Neural progenitor cell (in vitro differentiated cells): Measurements from ENCODE around the gene SERINC3. TPM values are rescaled to one million over a fixed set of nuclear protein-coding genes. Genes with fewer than 3 reads are reported as not detected.

ENCODE experiments used
- DNase-seq: peaks from one replicate; pipeline ENCODE4 v3.0.0-alpha.2; 2016; ENCODE audit warnings: low spot score
- H2AFZ ChIP-seq: fragments of 200-600 bp; sonication (generic); replicated peaks from 2 replicates; pipeline ENCODE4 v1.6.1; 2016; ENCODE audit warnings: antibody characterized with exemption
- H3F3A ChIP-seq: fragments of 200-600 bp; sonication (generic); 2 replicates; pipeline ENCODE4 v1.6.1; 2016; ENCODE audit warnings: antibody characterized with exemption, low read depth
- H3K27ac ChIP-seq: fragments of 200-600 bp; sonication (generic); 2 replicates; pipeline ENCODE4 v1.5.1; 2016; ENCODE audit warnings: mild to moderate bottlenecking
- H3K27me3 ChIP-seq: fragments of 200-600 bp; sonication (generic); 2 replicates; pipeline ENCODE4 v1.6.1; 2016; ENCODE audit warnings: mild to moderate bottlenecking, moderate library complexity
- H3K36me3 ChIP-seq: fragments of 200-600 bp; sonication (generic); 2 replicates; pipeline ENCODE4 v1.5.1; 2016
- H3K4me1 ChIP-seq: fragments of 200-600 bp; sonication (generic); 2 replicates; pipeline ENCODE4 v1.6.1; 2016; ENCODE audit warnings: mixed run types
- H3K4me2 ChIP-seq: fragments of 200-600 bp; sonication (generic); 2 replicates; pipeline ENCODE4 v1.6.1; 2016
- H3K4me3 ChIP-seq: fragments of 200-600 bp; sonication (generic); 2 replicates; pipeline ENCODE4 v1.5.1; 2016
- H3K79me2 ChIP-seq: fragments of 200-600 bp; sonication (generic); 2 replicates; pipeline ENCODE4 v1.6.1; 2016; ENCODE audit warnings: low read depth
- H3K9ac ChIP-seq: fragments of 200-600 bp; sonication (generic); 2 replicates; pipeline ENCODE4 v1.6.1; 2016
- H3K9me3 ChIP-seq: fragments of 200-600 bp; sonication (generic); 2 replicates; pipeline ENCODE4 v1.5.1; 2016; ENCODE audit warnings: low read depth
- H4K20me1 ChIP-seq: fragments of 200-600 bp; sonication (generic); 2 replicates; pipeline ENCODE4 v1.6.1; 2016; ENCODE audit warnings: low read depth
- H3K27ac Mint-ChIP-seq: 3 replicates; pipeline ENCODE4 v1.8.0; 2021; ENCODE audit warnings: mixed read lengths
- H3K27me3 Mint-ChIP-seq: 2 replicates; pipeline ENCODE4 v1.8.0; 2022; ENCODE audit warnings: low read depth, mild to moderate bottlenecking, inconsistent platforms, moderate library complexity, mixed read lengths; ENCODE audit not compliant: insufficient read depth
- H3K36me3 Mint-ChIP-seq: 3 replicates; pipeline ENCODE4 v1.8.0; 2021; ENCODE audit warnings: mixed read lengths
- H3K4me1 Mint-ChIP-seq: 3 replicates; pipeline ENCODE4 v1.8.0; 2021; ENCODE audit warnings: mixed read lengths
- H3K4me3 Mint-ChIP-seq: 3 replicates; pipeline ENCODE4 v1.8.0; 2021; ENCODE audit warnings: mild to moderate bottlenecking, moderate library complexity, mixed read lengths
- H3K9me3 Mint-ChIP-seq: 3 replicates; pipeline ENCODE4 v1.8.0; 2020; ENCODE audit warnings: mixed read lengths
- EZH2 ChIP-seq: fragments of 200-600 bp; sonication (generic); IDR thresholded peaks from 2 replicates; pipeline ENCODE4 v1.6.1; 2017; ENCODE audit warnings: antibody characterized with exemption, mild to moderate bottlenecking, moderate library complexity
- EZH2phosphoT487 ChIP-seq: fragments of 200-600 bp; sonication (generic); IDR thresholded peaks from 2 replicates; pipeline ENCODE4 v1.6.1; 2017; ENCODE audit warnings: antibody characterized with exemption
- total RNA-seq: library from RNA; depleted of rRNA; stranded (reverse); fragments of >200 nt; gene quantifications from 2 replicates; pipeline ENCODE4 v1.2.3, GENCODE V29; 2015; ENCODE audit warnings: low replicate concordance
- TF ChIP-seq, protein P1 (sequence below): fragments of 200-600 bp; sonication (generic); IDR thresholded peaks from 2 replicates; pipeline ENCODE4 v1.5.1; 2017; ENCODE audit warnings: antibody characterized with exemption, mild to moderate bottlenecking

Gene SERINC3
- total RNA-seq, 1 donor from 2014 or later: 38.8 TPM

DNA sequence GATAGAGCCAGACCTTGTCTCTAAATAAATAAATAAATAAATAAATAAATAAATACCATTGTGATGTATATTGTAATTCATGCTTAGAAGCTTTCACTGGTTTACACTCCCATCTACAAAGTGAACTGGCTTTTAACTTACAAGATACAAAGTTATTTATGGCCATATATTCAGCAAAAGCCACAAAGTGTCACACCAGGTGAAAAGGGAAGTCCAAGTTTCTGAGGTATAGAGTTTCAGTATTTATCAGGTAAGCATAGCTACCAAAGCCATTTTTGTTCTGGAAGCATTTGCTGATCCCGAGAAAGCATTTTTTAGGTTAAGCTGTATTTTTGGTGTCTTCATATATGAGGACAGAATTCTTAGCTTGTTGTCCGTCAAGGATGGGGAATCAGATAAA is 38.4 kb upstream of the SERINC3 start:
- Histone ChIP-seq H3K9me3 (no peaks in the 10 kb centered on the region), H3K4me3 (no peak overlapping the region), H3K79me2 (no peaks in the 10 kb centered on the region), H3K27me3 (no peaks in the 10 kb centered on the region), H3K4me1 (no peaks in the 10 kb centered on the region), H3K36me3 (no peaks in the 10 kb centered on the region), H2AFZ (no peak overlapping the region), H3K27ac (no peak overlapping the region), H3K9ac (no peak overlapping the region), H3K4me2 (no peak overlapping the region), H3F3A (no peaks in the 10 kb centered on the region), H4K20me1 (peaks cover 5% of the 10 kb centered on the region)
- H3K36me3 Mint-ChIP-seq: no peaks in the 10 kb centered on the region
- H3K27ac Mint-ChIP-seq: no peak overlapping the region
- no peaks in the 10 kb centered on the region for H3K27me3 Mint-ChIP-seq
- no peaks in the 10 kb centered on the region for H3K4me1 Mint-ChIP-seq
- TF ChIP-seq, protein P1, sequence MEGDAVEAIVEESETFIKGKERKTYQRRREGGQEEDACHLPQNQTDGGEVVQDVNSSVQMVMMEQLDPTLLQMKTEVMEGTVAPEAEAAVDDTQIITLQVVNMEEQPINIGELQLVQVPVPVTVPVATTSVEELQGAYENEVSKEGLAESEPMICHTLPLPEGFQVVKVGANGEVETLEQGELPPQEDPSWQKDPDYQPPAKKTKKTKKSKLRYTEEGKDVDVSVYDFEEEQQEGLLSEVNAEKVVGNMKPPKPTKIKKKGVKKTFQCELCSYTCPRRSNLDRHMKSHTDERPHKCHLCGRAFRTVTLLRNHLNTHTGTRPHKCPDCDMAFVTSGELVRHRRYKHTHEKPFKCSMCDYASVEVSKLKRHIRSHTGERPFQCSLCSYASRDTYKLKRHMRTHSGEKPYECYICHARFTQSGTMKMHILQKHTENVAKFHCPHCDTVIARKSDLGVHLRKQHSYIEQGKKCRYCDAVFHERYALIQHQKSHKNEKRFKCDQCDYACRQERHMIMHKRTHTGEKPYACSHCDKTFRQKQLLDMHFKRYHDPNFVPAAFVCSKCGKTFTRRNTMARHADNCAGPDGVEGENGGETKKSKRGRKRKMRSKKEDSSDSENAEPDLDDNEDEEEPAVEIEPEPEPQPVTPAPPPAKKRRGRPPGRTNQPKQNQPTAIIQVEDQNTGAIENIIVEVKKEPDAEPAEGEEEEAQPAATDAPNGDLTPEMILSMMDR: no peak
- no peak for TF ChIP-seq EZH2phosphoT487
- TF ChIP-seq EZH2: no peak
- DNase-seq: no peak
- no peak overlapping the region for H3K4me3 Mint-ChIP-seq
- no peaks in the 10 kb centered on the region for H3K9me3 Mint-ChIP-seq

DNA sequence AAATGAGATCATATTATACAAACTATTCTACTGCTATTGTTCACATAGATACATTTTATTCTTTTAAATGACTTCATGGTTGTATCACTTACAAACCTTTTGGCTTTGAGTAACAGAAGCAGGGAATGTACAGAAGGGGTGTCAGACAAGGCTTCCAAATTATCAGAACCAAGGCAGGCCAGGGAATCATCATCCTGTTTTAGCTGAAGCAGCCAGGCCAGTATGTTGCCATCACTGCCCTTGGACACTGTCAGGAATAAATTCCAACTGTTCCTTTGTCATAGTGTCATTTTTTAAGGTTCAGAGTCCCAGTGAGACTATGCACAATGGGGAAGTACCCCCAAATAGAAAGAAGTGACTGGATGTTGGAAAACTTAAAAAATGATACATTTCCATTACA is 37.4 kb upstream of the SERINC3 start:
- Histone ChIP-seq H2AFZ (no peak overlapping the region), H3F3A (no peaks in the 10 kb centered on the region), H3K27me3 (no peaks in the 10 kb centered on the region), H3K9me3 (no peaks in the 10 kb centered on the region), H3K9ac (no peak overlapping the region), H3K79me2 (peaks cover 2% of the 10 kb centered on the region), H3K4me2 (no peak overlapping the region), H3K4me1 (no peaks in the 10 kb centered on the region), H4K20me1 (peaks cover 5% of the 10 kb centered on the region), H3K36me3 (no peaks in the 10 kb centered on the region), H3K27ac (no peak overlapping the region), H3K4me3 (no peak overlapping the region)
- H3K27ac Mint-ChIP-seq: no peak overlapping the region
- no peaks in the 10 kb centered on the region for H3K27me3 Mint-ChIP-seq
- DNase-seq: no peak
- H3K36me3 Mint-ChIP-seq: no peaks in the 10 kb centered on the region
- TF ChIP-seq, protein P1: no peak
- TF ChIP-seq EZH2phosphoT487 (no peak), EZH2 (no peak)
- H3K4me3 Mint-ChIP-seq: no peak overlapping the region
- no peaks in the 10 kb centered on the region for H3K9me3 Mint-ChIP-seq
- no peaks in the 10 kb centered on the region for H3K4me1 Mint-ChIP-seq

DNA sequence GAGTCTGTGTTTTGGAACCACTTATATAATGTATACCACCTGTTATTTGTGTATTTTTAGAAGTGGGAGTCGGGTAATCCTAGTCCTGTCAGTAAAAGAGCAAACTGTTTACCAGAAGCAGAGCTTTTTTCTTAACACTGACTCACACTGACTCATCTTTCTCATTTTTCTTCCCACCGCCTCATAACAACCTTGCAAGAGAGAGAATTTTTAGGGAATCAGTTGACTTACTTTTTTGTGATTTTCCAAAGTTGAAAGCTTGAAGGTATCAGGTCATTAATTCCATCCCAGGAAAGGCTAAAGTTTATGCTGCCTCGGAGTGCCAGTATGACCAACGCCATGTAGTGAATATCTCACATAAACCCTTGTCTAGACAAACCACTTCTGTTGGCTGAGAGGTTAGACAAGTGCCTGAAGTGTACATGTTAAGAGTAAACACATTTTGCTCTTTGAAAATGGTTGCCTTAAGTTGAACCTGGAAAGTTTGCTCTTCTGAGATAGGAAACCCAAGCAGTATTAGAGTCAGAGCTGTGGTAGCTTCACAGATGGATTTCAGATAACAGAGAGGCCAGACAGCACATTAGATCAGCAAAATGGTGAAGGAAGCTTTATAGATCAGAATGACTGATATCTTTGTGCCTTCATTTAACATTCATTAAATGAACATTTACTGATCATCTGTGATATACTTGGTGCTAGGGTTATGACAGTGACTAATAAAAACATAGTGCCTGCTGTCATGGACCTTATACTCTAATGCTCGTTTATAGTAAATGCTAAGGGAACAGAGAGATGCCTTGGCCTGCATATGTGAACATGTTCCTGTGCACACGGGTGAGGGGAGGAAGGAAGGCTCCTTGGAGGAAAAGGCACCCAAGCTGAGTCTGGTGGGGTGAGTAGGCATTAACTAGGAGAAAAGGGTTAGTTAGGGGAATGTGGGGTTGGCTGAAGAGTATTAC is 31.4 kb upstream of the SERINC3 start:
- Mint-ChIP-seq H3K4me1 (peaks cover 8% of the 10 kb centered on the region), H3K27me3 (no peaks in the 10 kb centered on the region), H3K36me3 (no peaks in the 10 kb centered on the region), H3K9me3 (no peaks in the 10 kb centered on the region), H3K4me3 (no peak overlapping the region), H3K27ac (no peak overlapping the region)
- Histone ChIP-seq H3K4me1 (no peaks in the 10 kb centered on the region), H3K4me3 (no peak overlapping the region), H2AFZ (no peak overlapping the region), H3K36me3 (no peaks in the 10 kb centered on the region), H3K9me3 (no peaks in the 10 kb centered on the region), H3F3A (no peaks in the 10 kb centered on the region), H3K4me2 (no peak overlapping the region), H3K27ac (no peak overlapping the region), H4K20me1 (peaks cover 6% of the 10 kb centered on the region), H3K9ac (no peak overlapping the region), H3K79me2 (peaks cover 22% of the 10 kb centered on the region), H3K27me3 (no peaks in the 10 kb centered on the region)
- TF ChIP-seq EZH2phosphoT487 (no peak), EZH2 (no peak)
- TF ChIP-seq, protein P1: no peak
- no peak for DNase-seq
